ENCODE data around the gene TMEM208. TPM values are rescaled to one million over a fixed set of nuclear protein-coding genes. Genes with fewer than 3 reads are reported as not detected.
A peak's percentile ranks its signal among the peaks of the same experiment; 100 is the strongest.

The TMEM208 gene
- total and polyA plus RNA-seq, 2 of the 13 experiments (the other 11 are each of a cell fraction or from before 2014, with no cell fraction given), result 58.8 to 72.9 TPM

GRCh38 chr16:67198238-67198734, 28.6 kb upstream of the TMEM208 start (continued):
- TF ChIP-seq BCL3 (CRISPR knock-in tag; IDR thresholded peaks at IDR 0.05) (no peak), GPBP1L1 (CRISPR knock-in tag; IDR thresholded peaks at IDR 0.05) (no peak), DZIP1 (CRISPR knock-in tag; IDR thresholded peaks at IDR 0.05) (no peak), ZC3H4 (CRISPR knock-in tag; IDR thresholded peaks at IDR 0.05; ENCODE audit: borderline replicate concordance) (no peak), DPF2 (CRISPR knock-in tag; IDR thresholded peaks at IDR 0.05; ENCODE audit: borderline replicate concordance, low read depth) (no peak), ZNF687 (CRISPR knock-in tag; IDR thresholded peaks at IDR 0.05) (peak; percentile 28; the same call in 1 of the 2 replicates), ZNF503 (CRISPR knock-in tag; IDR thresholded peaks at IDR 0.05) (no peak), ZNF20 (CRISPR knock-in tag; IDR thresholded peaks at IDR 0.05) (no peak), ZNF160 (CRISPR knock-in tag; IDR thresholded peaks at IDR 0.05) (no peak), SMAD1 (CRISPR knock-in tag; IDR thresholded peaks at IDR 0.05; ENCODE audit: borderline replicate concordance, low read depth) (no peak), SNAPC4 (CRISPR knock-in tag; IDR thresholded peaks at IDR 0.05) (no peak)

Data from HepG2 (cell line).